ENCODE data around the gene SLC7A11. TPM values are rescaled to one million over a fixed set of nuclear protein-coding genes. Genes with fewer than 3 reads are reported as not detected.

The SLC7A11 gene
- total RNA-seq = 8.1 and 9.9 TPM in 2 replicates

GRCh38 chr4:138242076-138242833, at the start of gene SLC7A11:
SLC7A11 (minus strand) TSS chr4:138242349; CDS start chr4:138242069, 280 bp downstream.

Measured in mesangial cell (primary cell).